Measurements from ENCODE around the gene LIX1.

Gene LIX1

GRCh38 chr5:97141539-97141938, 872 bp downstream of the LIX1 start:
- DNase-seq: no peak

GRCh38 chr5:97141031-97141430, 1.4 kb downstream of the LIX1 start:
- DNase-seq: no peak

GRCh38 chr5:97140250-97140649, 2.2 kb downstream of the LIX1 start:
- DNase-seq: peak in 16 of 56 donors; percentile 3 to 41 (median 15)

- DNase-seq: no peak
Observed at GRCh38 chr5:97136475-97136874, 5.9 kb downstream of the LIX1 start.

GRCh38 chr5:97135868-97136267, 6.5 kb downstream of the LIX1 start:
- DNase-seq: no peak

GRCh38 chr5:97134634-97135033, 7.8 kb downstream of the LIX1 start:
- no peak for DNase-seq

GRCh38 chr5:97133101-97133500, 9.3 kb downstream of the LIX1 start:
- DNase-seq: no peak

GRCh38 chr5:97131921-97132320, 10.5 kb downstream of the LIX1 start:
- DNase-seq: no peak

GRCh38 chr5:97131139-97131710, 11.2 kb downstream of the LIX1 start:
- no peak for DNase-seq

- no peak for DNase-seq
Observed at GRCh38 chr5:97127727-97128126, 14.7 kb downstream of the LIX1 start.

GRCh38 chr5:97125125-97125683, 17.2 kb downstream of the LIX1 start:
- DNase-seq: no peak

- no peak for DNase-seq
Observed at GRCh38 chr5:97124335-97124734, 18.1 kb downstream of the LIX1 start.

- DNase-seq: no peak
Observed at GRCh38 chr5:97121848-97122247, 20.6 kb downstream of the LIX1 start.

GRCh38 chr5:97120195-97120594, 22.2 kb downstream of the LIX1 start:
- DNase-seq: no peak

- no peak for DNase-seq
Observed at GRCh38 chr5:97119007-97119390, 23.4 kb downstream of the LIX1 start.

GRCh38 chr5:97118261-97119006, 24.0 kb downstream of the LIX1 start:
- no peak for DNase-seq

GRCh38 chr5:97115932-97116331, 26.5 kb downstream of the LIX1 start:
- no peak for DNase-seq

- no peak for DNase-seq
Observed at GRCh38 chr5:97112230-97112629, 30.2 kb downstream of the LIX1 start.

- DNase-seq: no peak
Observed at GRCh38 chr5:97111616-97112015, 30.8 kb downstream of the LIX1 start.

GRCh38 chr5:97111004-97111403, 31.4 kb downstream of the LIX1 start:
- DNase-seq: peak in 4 of 56 donors; percentile 2 to 18 (median 10)

- DNase-seq: no peak
Observed at GRCh38 chr5:97107318-97107717, 35.1 kb downstream of the LIX1 start.

- no peak for DNase-seq
Observed at GRCh38 chr5:97106216-97106581, 36.2 kb downstream of the LIX1 start.
